Measurements from ENCODE around the gene FBXL19.

Gene FBXL19

GRCh38 chr16:30991052-30991451 lies 67.7 kb downstream of the FBXL19 start:
- H3K27ac ChIP-seq (ENCODE audit: low read depth, low read length): no peak overlapping the region
- H3K18ac ChIP-seq (ENCODE audit: low read length): no peak overlapping the region
- no peak overlapping the region for H2AK5ac ChIP-seq (ENCODE audit: low read length)
- no CpG with 5 or more reads among the region's 8 CpGs for WGBS (ENCODE audit: extremely low coverage, insufficient coverage, low lambda C conversion rate)
- no peak overlapping the region for H3K4ac ChIP-seq (ENCODE audit: low read depth, low read length)
- no peak overlapping the region for H2BK5ac ChIP-seq (ENCODE audit: low read length)
- no peak overlapping the region for H3K9ac ChIP-seq (ENCODE audit: low read length)
- no peak overlapping the region for H4K8ac ChIP-seq (ENCODE audit: low read depth, low read length)
- no peaks in the 10 kb centered on the region for H3K79me1 ChIP-seq (ENCODE audit: low read length)
- no peaks in the 10 kb centered on the region for H3K79me2 ChIP-seq (ENCODE audit: control insufficient read depth, insufficient read depth, low read length)
- H3K56ac ChIP-seq (ENCODE audit: low read length): no peak overlapping the region
- H3K27me3 ChIP-seq (ENCODE audit: insufficient read depth, low read length, poor library complexity): no peaks in the 10 kb centered on the region
- H3K4me2 ChIP-seq (ENCODE audit: low read length): no peak overlapping the region
- H3K36me3 ChIP-seq (ENCODE audit: control insufficient read depth, insufficient read depth, low read length): no peaks in the 10 kb centered on the region
- no peak overlapping the region for H2BK120ac ChIP-seq (ENCODE audit: low read depth, low read length)
- H3K4me3 ChIP-seq (ENCODE audit: low read length): no peak overlapping the region
- DNase-seq: no peak
- no peak overlapping the region for H2BK15ac ChIP-seq (replicated peaks; ENCODE audit: low read depth)
- H3K23ac ChIP-seq (ENCODE audit: low read length): no peak overlapping the region
- H4K5ac ChIP-seq (ENCODE audit: low read length): no peak overlapping the region
- H3K4me1 ChIP-seq (ENCODE audit: control insufficient read depth, low read depth, low read length): no peaks in the 10 kb centered on the region

GRCh38 chr16:30992276-30992780 lies 69.0 kb downstream of the FBXL19 start:
- Histone ChIP-seq H3K27ac (ENCODE audit: low read depth, low read length) (no peak overlapping the region), H3K23ac (ENCODE audit: low read length) (no peak overlapping the region), H4K8ac (ENCODE audit: low read depth, low read length) (no peak overlapping the region), H3K4me1 (ENCODE audit: control insufficient read depth, low read depth, low read length) (no peaks in the 10 kb centered on the region), H2BK15ac (replicated peaks; ENCODE audit: low read depth) (no peak overlapping the region), H4K5ac (ENCODE audit: low read length) (no peak overlapping the region), H3K9ac (ENCODE audit: low read length) (no peak overlapping the region), H3K4ac (ENCODE audit: low read depth, low read length) (no peak overlapping the region), H3K56ac (ENCODE audit: low read length) (no peak overlapping the region), H3K36me3 (ENCODE audit: control insufficient read depth, insufficient read depth, low read length) (no peaks in the 10 kb centered on the region), H3K27me3 (ENCODE audit: insufficient read depth, low read length, poor library complexity) (no peaks in the 10 kb centered on the region), H2BK5ac (ENCODE audit: low read length) (no peak overlapping the region), H2AK5ac (ENCODE audit: low read length) (no peak overlapping the region), H3K4me3 (ENCODE audit: low read length) (no peak overlapping the region), H3K79me2 (ENCODE audit: control insufficient read depth, insufficient read depth, low read length) (no peaks in the 10 kb centered on the region), H3K18ac (ENCODE audit: low read length) (no peak overlapping the region), H2BK120ac (ENCODE audit: low read depth, low read length) (no peak overlapping the region), H3K79me1 (ENCODE audit: low read length) (no peaks in the 10 kb centered on the region), H3K4me2 (ENCODE audit: low read length) (no peak overlapping the region)
- no peak for DNase-seq
- WGBS (ENCODE audit: extremely low coverage, insufficient coverage, low lambda C conversion rate): no CpG with 5 or more reads among the region's 21 CpGs

GRCh38 chr16:30992931-30993816 lies 69.8 kb downstream of the FBXL19 start:
- Histone ChIP-seq H3K56ac (ENCODE audit: low read length) (no peak overlapping the region), H3K36me3 (ENCODE audit: control insufficient read depth, insufficient read depth, low read length) (no peaks in the 10 kb centered on the region), H2BK5ac (ENCODE audit: low read length) (no peak overlapping the region), H3K18ac (ENCODE audit: low read length) (no peak overlapping the region), H3K9ac (ENCODE audit: low read length) (no peak overlapping the region), H3K4ac (ENCODE audit: low read depth, low read length) (no peak overlapping the region), H4K8ac (ENCODE audit: low read depth, low read length) (no peak overlapping the region), H3K4me2 (ENCODE audit: low read length) (no peak overlapping the region), H2BK120ac (ENCODE audit: low read depth, low read length) (no peak overlapping the region), H3K4me3 (ENCODE audit: low read length) (no peak overlapping the region), H3K79me2 (ENCODE audit: control insufficient read depth, insufficient read depth, low read length) (no peaks in the 10 kb centered on the region), H3K4me1 (ENCODE audit: control insufficient read depth, low read depth, low read length) (peaks cover 1% of the 10 kb centered on the region), H3K23ac (ENCODE audit: low read length) (no peak overlapping the region), H4K5ac (ENCODE audit: low read length) (no peak overlapping the region), H2BK15ac (replicated peaks; ENCODE audit: low read depth) (no peak overlapping the region), H3K27ac (ENCODE audit: low read depth, low read length) (no peak overlapping the region), H3K27me3 (ENCODE audit: insufficient read depth, low read length, poor library complexity) (no peaks in the 10 kb centered on the region), H2AK5ac (ENCODE audit: low read length) (no peak overlapping the region), H3K79me1 (ENCODE audit: low read length) (no peaks in the 10 kb centered on the region)
- no peak for DNase-seq
- WGBS (ENCODE audit: extremely low coverage, insufficient coverage, low lambda C conversion rate): no CpG with 5 or more reads among the region's 29 CpGs

- Histone ChIP-seq H2AK5ac (ENCODE audit: low read length) (no peak overlapping the region), H3K4me3 (ENCODE audit: low read length) (no peak overlapping the region), H2BK15ac (replicated peaks; ENCODE audit: low read depth) (no peak overlapping the region), H3K18ac (ENCODE audit: low read length) (no peak overlapping the region), H3K4me1 (ENCODE audit: control insufficient read depth, low read depth, low read length) (peaks cover 1% of the 10 kb centered on the region), H3K79me1 (ENCODE audit: low read length) (no peaks in the 10 kb centered on the region), H3K36me3 (ENCODE audit: control insufficient read depth, insufficient read depth, low read length) (no peaks in the 10 kb centered on the region), H3K79me2 (ENCODE audit: control insufficient read depth, insufficient read depth, low read length) (no peaks in the 10 kb centered on the region), H3K9ac (ENCODE audit: low read length) (peak overlapping the region; percentile 84), H3K23ac (ENCODE audit: low read length) (no peak overlapping the region), H2BK5ac (ENCODE audit: low read length) (no peak overlapping the region), H3K27ac (ENCODE audit: low read depth, low read length) (no peak overlapping the region), H3K4ac (ENCODE audit: low read depth, low read length) (no peak overlapping the region), H3K4me2 (ENCODE audit: low read length) (no peak overlapping the region), H2BK120ac (ENCODE audit: low read depth, low read length) (no peak overlapping the region), H4K8ac (ENCODE audit: low read depth, low read length) (no peak overlapping the region), H3K56ac (ENCODE audit: low read length) (peak overlapping the region; percentile 93), H4K5ac (ENCODE audit: low read length) (no peak overlapping the region), H3K27me3 (ENCODE audit: insufficient read depth, low read length, poor library complexity) (no peaks in the 10 kb centered on the region)
- WGBS (ENCODE audit: extremely low coverage, insufficient coverage, low lambda C conversion rate): no CpG with 5 or more reads among the region's 11 CpGs
- no peak for DNase-seq
These were observed 72.6 kb downstream of the FBXL19 start for GRCh38 chr16:30995927-30996323.

- Histone ChIP-seq H3K4me3 (ENCODE audit: low read length) (peak overlapping the region; percentile 62), H3K27me3 (ENCODE audit: insufficient read depth, low read length, poor library complexity) (no peaks in the 10 kb centered on the region)
These were observed 73.1 kb downstream of the FBXL19 start for GRCh38 chr16:30996324-30996984.

More at GRCh38 chr16:30996324-30996984, 73.1 kb downstream of the FBXL19 start:
- peak overlapping the region; percentile 41 for H4K8ac ChIP-seq (ENCODE audit: low read depth, low read length)
- no peak overlapping the region for H3K23ac ChIP-seq (ENCODE audit: low read length)
- H3K79me1 ChIP-seq (ENCODE audit: low read length): no peaks in the 10 kb centered on the region
- H2BK120ac ChIP-seq (ENCODE audit: low read depth, low read length): no peak overlapping the region
- peak overlapping the region; percentile 100 for H3K4me2 ChIP-seq (ENCODE audit: low read length)
- WGBS (ENCODE audit: extremely low coverage, insufficient coverage, low lambda C conversion rate): no CpG with 5 or more reads among the region's 23 CpGs
- H3K9ac ChIP-seq (ENCODE audit: low read length): peak overlapping the region; percentile 84
- H3K18ac ChIP-seq (ENCODE audit: low read length): peak overlapping the region; percentile 9
- H4K5ac ChIP-seq (ENCODE audit: low read length): no peak overlapping the region
- H3K79me2 ChIP-seq (ENCODE audit: control insufficient read depth, insufficient read depth, low read length): no peaks in the 10 kb centered on the region
- H3K4me1 ChIP-seq (ENCODE audit: control insufficient read depth, low read depth, low read length): peaks cover 1% of the 10 kb centered on the region
- H3K36me3 ChIP-seq (ENCODE audit: control insufficient read depth, insufficient read depth, low read length): no peaks in the 10 kb centered on the region
- peak overlapping the region; percentile 93 for H3K56ac ChIP-seq (ENCODE audit: low read length)
- no peak overlapping the region for H3K4ac ChIP-seq (ENCODE audit: low read depth, low read length)
- no peak for DNase-seq
- H3K27ac ChIP-seq (ENCODE audit: low read depth, low read length): no peak overlapping the region
- peak overlapping the region; percentile 35 for H2BK5ac ChIP-seq (ENCODE audit: low read length)
- H2BK15ac ChIP-seq (replicated peaks; ENCODE audit: low read depth): no peak overlapping the region
- H2AK5ac ChIP-seq (ENCODE audit: low read length): no peak overlapping the region

Measured in mesendoderm (in vitro differentiated cells).